Fibroblast of the aortic adventitia (primary cell): Measurements from ENCODE around the gene SYNE1. TPM values are rescaled to one million over a fixed set of nuclear protein-coding genes. Genes with fewer than 3 reads are reported as not detected.
"Not testable (repeated sequence)": the region's sequence is repeated elsewhere in the genome, so short reads cannot be mapped to it uniquely, and the experiment has no call there.

Source experiments
- DNase-seq: peaks from one replicate; pipeline ENCODE4 v3.0.0-alpha.2; 2010; ENCODE audit warnings: low read depth
- H3K4me3 ChIP-seq: 2 replicates; pipeline ENCODE4 v1.5.1; 2011; ENCODE audit warnings: low read depth, mild to moderate bottlenecking, control low read depth, low read length, moderate library complexity
- CTCF ChIP-seq: IDR thresholded peaks from 2 replicates; pipeline ENCODE4 v1.5.1; 2011; ENCODE audit warnings: mild to moderate bottlenecking, low read length, control low read depth, inconsistent platforms; ENCODE audit not compliant: insufficient read depth
- total RNA-seq: library from RNA; depleted of rRNA; stranded (reverse); fragments of >200 nt; gene quantifications from 2 replicates; pipeline ENCODE4 v1.2.3, GENCODE V29; 2012; ENCODE audit warnings: low replicate concordance

SYNE1 gene
- total RNA-seq, 1 donor = 193 TPM

GRCh38 chr6:152496731-152497130, 140.4 kb downstream of the SYNE1 start:
- DNase-seq = no peak
- no peak for TF ChIP-seq CTCF
- no peak overlapping the region for H3K4me3 ChIP-seq

GRCh38 chr6:152495456-152495855, 141.7 kb downstream of the SYNE1 start:
- not testable (repeated sequence) for DNase-seq, H3K4me3 ChIP-seq

GRCh38 chr6:152492281-152492680, 144.9 kb downstream of the SYNE1 start:
- peak; percentile 45 for DNase-seq
- H3K4me3 ChIP-seq = not testable (repeated sequence)

GRCh38 chr6:152491501-152491900, 145.7 kb downstream of the SYNE1 start:
- not testable (repeated sequence) for H3K4me3 ChIP-seq
- DNase-seq = peak; percentile 49

- peak; percentile 72 for DNase-seq
Measured at GRCh38 chr6:152490971-152491378, 146.2 kb downstream of the SYNE1 start.

GRCh38 chr6:152484806-152485205, 152.4 kb downstream of the SYNE1 start:
- no peak overlapping the region for H3K4me3 ChIP-seq
- no peak for TF ChIP-seq CTCF
- DNase-seq = no peak

More at GRCh38 chr6:152490971-152491378, 146.2 kb downstream of the SYNE1 start:
- H3K4me3 ChIP-seq = not testable (repeated sequence)

- DNase-seq = no peak
- H3K4me3 ChIP-seq = no peak overlapping the region
- TF ChIP-seq CTCF = no peak
Measured at GRCh38 chr6:152482289-152482688, 154.9 kb downstream of the SYNE1 start.

- no peak overlapping the region for H3K4me3 ChIP-seq
- no peak for DNase-seq
- no peak for TF ChIP-seq CTCF
Measured at GRCh38 chr6:152478377-152479010, 158.7 kb downstream of the SYNE1 start.

GRCh38 chr6:152474354-152474753, 162.8 kb downstream of the SYNE1 start:
- DNase-seq = no peak
- no peak for TF ChIP-seq CTCF
- H3K4me3 ChIP-seq = no peak overlapping the region
